Left ventricle myocardium inferior (tissue), 1 donor: Measurements from ENCODE around the gene PIGT. TPM values are rescaled to one million over a fixed set of nuclear protein-coding genes. Genes with fewer than 3 reads are reported as not detected.

Experiments
- DNase-seq: peaks from one replicate; pipeline ENCODE4 v3.0.0-alpha.2; 2020
- H3K27ac ChIP-seq: fragments of 200-600 bp; replicated peaks from 2 replicates; pipeline ENCODE4 v1.8.0; 2021
- H3K27me3 ChIP-seq: fragments of 200-600 bp; 2 replicates; pipeline ENCODE4 v1.8.0; 2021; ENCODE audit warnings: low read depth
- H3K36me3 ChIP-seq: fragments of 200-600 bp; 2 replicates; pipeline ENCODE4 v1.8.0; 2021
- H3K4me1 ChIP-seq: fragments of 200-600 bp; 2 replicates; pipeline ENCODE4 v1.8.0; 2021
- H3K4me3 ChIP-seq: fragments of 200-600 bp; 2 replicates; pipeline ENCODE4 v1.8.0; 2021; ENCODE audit warnings: mild to moderate bottlenecking, moderate library complexity
- H3K9me3 ChIP-seq: fragments of 200-600 bp; replicated peaks from 2 replicates; pipeline ENCODE4 v1.8.0; 2021
- CTCF ChIP-seq: fragments of 200-600 bp; IDR thresholded peaks from 2 replicates; pipeline ENCODE4 v1.8.0; 2021; ENCODE audit warnings: antibody characterized with exemption, mild to moderate bottlenecking, borderline replicate concordance
- intact Hi-C: fragments of 100-400 bp; cut with micrococcal nuclease; formaldehyde crosslinking; loops from one replicate; pipeline ENCODE4 v1.11.0; 2022
- long read RNA-seq: library from polyadenylated mRNA; unstranded; transcript quantifications from one replicate; pipeline ENCODE4 v2.0.0, GENCODE V29; 2021
- total RNA-seq: library from RNA; stranded (reverse); fragmentation: NEBNext Ultra II Directional; extraction: Animal tissue kit (Norgen Biotek cat#: 25700); gene quantifications from one replicate; pipeline ENCODE4 v1.2.1, GENCODE V29; 2021
- donor health status: DM: no; HTN: yes; CAD: no; lungs with severe emphysema.

The PIGT gene
- total RNA-seq, result 126 TPM
- long read RNA-seq, transcript PIGT-202 (12 exons, 2,245 nt), result major isoform, 145 of 192 reads
- long read RNA-seq, transcript PIGT-203 (11 exons, 1,971 nt), result minor isoform, 6 of 192 reads
- long read RNA-seq, partial matches to known transcripts, result 30 of 192 reads
- long read RNA-seq, other reads (novel, unspliced or antisense), result 4 of 192 reads

- Histone ChIP-seq H3K9me3 (no peaks in the 10 kb centered on the region), H3K4me1 (peaks cover 67% of the 10 kb centered on the region), H3K4me3 (peak within 1 kb of the TSS; percentile 96), H3K27ac (peak within 1 kb of the TSS; percentile 91), H3K27me3 (no peaks in the 10 kb centered on the region), H3K36me3 (peaks cover 19% of the 10 kb centered on the region)
- peak; percentile 86 for DNase-seq
- TF ChIP-seq CTCF, result no peak
- intact Hi-C loops, result no loop called here
Observed at GRCh38 chr20:45415822-45416637, at the start of gene PIGT. Gene PIGT, plus strand, starts transcription at chr20:45416141. Its CDS starts 16 bp downstream, at chr20:45416157.

GRCh38 chr20:45366192-45366591, 49.7 kb upstream of the PIGT start:
- TF ChIP-seq CTCF, result no peak
- no peaks in the 10 kb centered on the region for H3K9me3 ChIP-seq
- H3K27ac ChIP-seq, result no peak overlapping the region
- H3K4me3 ChIP-seq, result no peak overlapping the region
- peaks cover 38% of the 10 kb centered on the region for H3K36me3 ChIP-seq
- no peaks in the 10 kb centered on the region for H3K27me3 ChIP-seq
- H3K4me1 ChIP-seq, result peaks cover 35% of the 10 kb centered on the region
- no peak for DNase-seq
- intact Hi-C loops, result no loop called here

GRCh38 chr20:45366631-45367030, 49.3 kb upstream of the PIGT start:
- H3K4me1 ChIP-seq, result peaks cover 35% of the 10 kb centered on the region
- TF ChIP-seq CTCF, result no peak
- H3K9me3 ChIP-seq, result no peaks in the 10 kb centered on the region
- H3K4me3 ChIP-seq, result no peak overlapping the region
- no peak overlapping the region for H3K27ac ChIP-seq
- H3K27me3 ChIP-seq, result no peaks in the 10 kb centered on the region
- intact Hi-C loops, result no loop called here
- H3K36me3 ChIP-seq, result peaks cover 38% of the 10 kb centered on the region
- DNase-seq, result no peak

- Histone ChIP-seq H3K27me3 (no peaks in the 10 kb centered on the region), H3K9me3 (no peaks in the 10 kb centered on the region), H3K4me1 (peaks cover 34% of the 10 kb centered on the region), H3K4me3 (no peak overlapping the region), H3K27ac (no peak overlapping the region), H3K36me3 (peaks cover 38% of the 10 kb centered on the region)
- no peak for TF ChIP-seq CTCF
- DNase-seq, result no peak
- intact Hi-C loops, result no loop called here
Observed at GRCh38 chr20:45367126-45367525, 48.8 kb upstream of the PIGT start.

GRCh38 chr20:45368221-45368980, 47.5 kb upstream of the PIGT start:
- Histone ChIP-seq H3K27me3 (no peaks in the 10 kb centered on the region), H3K4me3 (no peak overlapping the region), H3K36me3 (peaks cover 38% of the 10 kb centered on the region), H3K4me1 (peaks cover 32% of the 10 kb centered on the region), H3K9me3 (no peaks in the 10 kb centered on the region), H3K27ac (no peak overlapping the region)
- DNase-seq, result no peak
- intact Hi-C loops, result no loop called here
- no peak for TF ChIP-seq CTCF
